Measurements from ENCODE around the gene NT5DC2.

DNA sequence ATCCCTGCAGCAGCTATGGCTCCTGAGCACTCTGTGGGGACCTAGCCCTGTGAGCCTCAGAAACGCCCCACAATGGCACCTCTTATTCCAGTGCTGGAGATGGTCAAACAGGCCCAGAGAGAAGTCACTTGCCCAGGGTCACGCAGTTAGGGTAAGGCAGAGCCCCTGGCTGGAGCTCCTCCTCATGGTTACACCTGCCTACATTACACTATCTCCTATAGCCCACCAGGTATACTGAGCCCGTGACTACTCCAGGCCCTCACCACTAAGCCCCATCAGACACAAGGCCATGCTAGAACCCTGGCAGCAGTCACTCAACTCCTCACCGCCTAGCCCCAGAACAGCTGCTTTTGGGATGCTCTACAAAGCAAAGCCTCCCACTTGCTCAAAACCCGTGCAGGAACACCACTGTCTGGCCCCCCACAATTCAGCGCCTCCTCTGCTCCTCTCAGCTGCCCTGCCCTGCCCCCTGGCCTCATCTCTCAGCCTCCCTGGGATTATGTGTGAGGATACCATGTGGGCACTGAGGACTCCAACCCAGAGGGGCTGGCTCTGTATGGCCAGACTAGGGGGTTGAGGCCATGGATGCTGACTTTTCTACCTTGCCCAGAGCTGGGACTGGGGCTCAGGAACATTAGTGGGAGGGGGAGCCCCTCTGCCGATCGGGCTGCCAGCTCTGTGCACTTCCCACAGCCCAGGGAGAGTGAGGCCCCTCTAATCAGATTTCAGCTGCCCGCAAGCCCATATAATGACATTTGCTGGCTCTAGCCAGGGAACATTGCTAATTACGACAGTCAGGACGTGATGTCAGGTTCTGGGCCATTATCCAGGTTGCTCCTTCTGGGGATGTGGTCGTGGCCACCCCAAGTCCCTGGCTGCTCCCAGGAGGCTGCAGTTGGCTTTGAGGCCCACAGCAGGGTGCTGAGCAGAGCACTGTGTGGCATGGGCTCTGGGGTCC is 4.0 kb downstream of the NT5DC2 start:
- TF ChIP-seq EP300 (IDR thresholded peaks at IDR 0.05), result no peak
- TF ChIP-seq, protein P1, sequence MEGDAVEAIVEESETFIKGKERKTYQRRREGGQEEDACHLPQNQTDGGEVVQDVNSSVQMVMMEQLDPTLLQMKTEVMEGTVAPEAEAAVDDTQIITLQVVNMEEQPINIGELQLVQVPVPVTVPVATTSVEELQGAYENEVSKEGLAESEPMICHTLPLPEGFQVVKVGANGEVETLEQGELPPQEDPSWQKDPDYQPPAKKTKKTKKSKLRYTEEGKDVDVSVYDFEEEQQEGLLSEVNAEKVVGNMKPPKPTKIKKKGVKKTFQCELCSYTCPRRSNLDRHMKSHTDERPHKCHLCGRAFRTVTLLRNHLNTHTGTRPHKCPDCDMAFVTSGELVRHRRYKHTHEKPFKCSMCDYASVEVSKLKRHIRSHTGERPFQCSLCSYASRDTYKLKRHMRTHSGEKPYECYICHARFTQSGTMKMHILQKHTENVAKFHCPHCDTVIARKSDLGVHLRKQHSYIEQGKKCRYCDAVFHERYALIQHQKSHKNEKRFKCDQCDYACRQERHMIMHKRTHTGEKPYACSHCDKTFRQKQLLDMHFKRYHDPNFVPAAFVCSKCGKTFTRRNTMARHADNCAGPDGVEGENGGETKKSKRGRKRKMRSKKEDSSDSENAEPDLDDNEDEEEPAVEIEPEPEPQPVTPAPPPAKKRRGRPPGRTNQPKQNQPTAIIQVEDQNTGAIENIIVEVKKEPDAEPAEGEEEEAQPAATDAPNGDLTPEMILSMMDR (IDR thresholded peaks at IDR 0.05), result no peak

Data from sigmoid colon (tissue), 4 donors.